IMR-90 (cell line): ENCODE results near the gene C16orf96. TPM values are rescaled to one million over a fixed set of nuclear protein-coding genes. Genes with fewer than 3 reads are reported as not detected.
A peak's percentile ranks its signal among the peaks of the same experiment; 100 is the strongest.

ENCODE experiments used
- ATAC-seq: fragments of 200-7000 bp; cut with Tn5 transposase; 2 replicates; pipeline ENCODE4 v1.9.1; 2020; ENCODE audit warnings: low read depth, mild to moderate bottlenecking, moderate library complexity
- BruUV-seq: library from RNA; stranded (reverse); fragments of 400-500 nt; replicated peaks from 2 replicates; lab custom pipeline; 2021; lab: Mats Ljungman, UMichigan
- CTCF ChIA-PET: fragments of 300-600 bp; formaldehyde crosslinking; extraction: SDS; loops from one replicate; lab custom pipeline; 2021; ENCODE audit warnings: antibody characterized with exemption; lab: Yijun Ruan, JAX
- POLR2A ChIA-PET: fragments of 300-600 bp; sonication (Branson Sonifier 250); formaldehyde crosslinking; loops from one replicate; lab custom pipeline; 2022; ENCODE audit warnings: antibody characterized with exemption; ENCODE audit not compliant: unreplicated experiment; lab: Charles Lee
- DNase-seq: peaks from one replicate; pipeline ENCODE4 v3.0.0; 2013
- H2AFZ ChIP-seq: replicated peaks from 2 replicates; pipeline ENCODE3; 2013; ENCODE audit warnings: low read length, mild to moderate bottlenecking; ENCODE audit not compliant: poor library complexity
- H2AK5ac ChIP-seq: 2 replicates; pipeline ENCODE4 v1.6.1; 2013; ENCODE audit warnings: low read depth, low read length, inconsistent platforms
- H2AK9ac ChIP-seq: replicated peaks from 2 replicates; pipeline ENCODE3; 2013; ENCODE audit warnings: mild to moderate bottlenecking, low read depth, low read length, moderate library complexity; ENCODE audit not compliant: poor library complexity
- H2BK120ac ChIP-seq: 2 replicates; pipeline ENCODE4 v1.6.1; 2013; ENCODE audit warnings: low read depth, low read length, inconsistent platforms
- H2BK15ac ChIP-seq: 3 replicates; pipeline ENCODE4 v1.6.1; 2013; ENCODE audit warnings: low read depth, low read length, inconsistent platforms
- H2BK20ac ChIP-seq: 2 replicates; pipeline ENCODE4 v1.6.1; 2013; ENCODE audit warnings: low read depth, mild to moderate bottlenecking, inconsistent platforms, low read length, moderate library complexity
- H2BK5ac ChIP-seq: 2 replicates; pipeline ENCODE4 v1.6.1; 2013; ENCODE audit warnings: mild to moderate bottlenecking, low read depth, low read length, inconsistent platforms; ENCODE audit not compliant: poor library complexity, severe bottlenecking
- H3K14ac ChIP-seq: replicated peaks from 2 replicates; pipeline ENCODE4 v1.6.1; 2013; ENCODE audit warnings: low read depth, low read length, inconsistent platforms
- H3K18ac ChIP-seq: 2 replicates; pipeline ENCODE4 v1.6.1; 2013; ENCODE audit warnings: low read depth, low read length, control low read depth
- H3K23ac ChIP-seq: 2 replicates; pipeline ENCODE4 v1.6.1; 2013; ENCODE audit warnings: low read depth, low read length, inconsistent platforms
- H3K27ac ChIP-seq: 2 replicates; pipeline ENCODE4 v1.5.1; 2013; ENCODE audit warnings: mild to moderate bottlenecking, control low read depth, low read length; ENCODE audit not compliant: insufficient read depth
- H3K27me3 ChIP-seq: 2 replicates; pipeline ENCODE4 v1.6.1; 2013; ENCODE audit warnings: low read length; ENCODE audit not compliant: control insufficient read depth, insufficient read depth
- H3K36me3 ChIP-seq: 2 replicates; pipeline ENCODE4 v1.6.1; 2013; ENCODE audit warnings: low read length, mixed read lengths; ENCODE audit not compliant: control insufficient read depth, insufficient read depth
- H3K4ac ChIP-seq: 2 replicates; pipeline ENCODE4 v1.6.1; 2013; ENCODE audit warnings: low read depth, low read length, inconsistent platforms
- H3K4me1 ChIP-seq: 2 replicates; pipeline ENCODE4 v1.6.1; 2013; ENCODE audit warnings: low read length, mixed read lengths; ENCODE audit not compliant: control insufficient read depth, insufficient read depth
- H3K4me2 ChIP-seq: 2 replicates; pipeline ENCODE4 v1.6.1; 2013; ENCODE audit warnings: low read depth, mild to moderate bottlenecking, control low read depth, low read length, moderate library complexity
- H3K4me3 ChIP-seq: 2 replicates; pipeline ENCODE4 v1.5.1; 2013; ENCODE audit warnings: low read depth, mild to moderate bottlenecking, control low read depth, low read length, moderate library complexity; ENCODE audit not compliant: insufficient read depth
- H3K56ac ChIP-seq: 2 replicates; pipeline ENCODE4 v1.6.1; 2013; ENCODE audit warnings: low read length, inconsistent platforms; ENCODE audit not compliant: insufficient read depth; ENCODE audit errors: extremely low read depth
- H3K79me1 ChIP-seq, 2 experiments: 2 replicates each; pipeline ENCODE4 v1.6.1; 2013; ENCODE audit warnings: low read length in 2 of 2, inconsistent platforms in 1 of 2, low read depth in 1 of 2
- H3K9ac ChIP-seq: 2 replicates; pipeline ENCODE4 v1.6.1; 2013; ENCODE audit warnings: low read depth, low read length, control low read depth
- H3K9me1 ChIP-seq: 2 replicates; pipeline ENCODE4 v1.6.1; 2013; ENCODE audit warnings: low read length, inconsistent platforms; ENCODE audit not compliant: insufficient read depth
- H3K9me3 ChIP-seq: 2 replicates; pipeline ENCODE4 v1.6.1; 2013; ENCODE audit warnings: low read length; ENCODE audit not compliant: control insufficient read depth, insufficient read depth
- H4K20me1 ChIP-seq: 2 replicates; pipeline ENCODE4 v1.6.1; 2013; ENCODE audit warnings: low read length, inconsistent platforms; ENCODE audit not compliant: insufficient read depth
- H4K5ac ChIP-seq: 2 replicates; pipeline ENCODE4 v1.6.1; 2013; ENCODE audit warnings: mild to moderate bottlenecking, low read depth, low read length, control low read depth
- H4K8ac ChIP-seq, 2 experiments: 2 replicates each; pipeline ENCODE4 v1.6.1; 2013; ENCODE audit warnings: low read depth in 2 of 2, low read length in 2 of 2, control low read depth in 1 of 2, inconsistent platforms in 1 of 2
- H4K91ac ChIP-seq: 2 replicates; pipeline ENCODE4 v1.6.1; 2013; ENCODE audit warnings: low read depth, low read length, inconsistent platforms; ENCODE audit not compliant: insufficient read depth
- CHD1 ChIP-seq: IDR thresholded peaks from 2 replicates; pipeline ENCODE4 v1.6.1; 2012; ENCODE audit warnings: low read depth, low read length, improper control_type of control experiment
- CTCF ChIP-seq: conservative IDR thresholded peaks from 2 replicates; pipeline ENCODE4 v1.5.1; 2012; ENCODE audit warnings: mild to moderate bottlenecking, low read depth, low read length, improper control_type of control experiment
- MXI1 ChIP-seq: IDR thresholded peaks from 2 replicates; pipeline ENCODE4 v1.6.1; 2012; ENCODE audit warnings: low read depth, mild to moderate bottlenecking, low read length, moderate library complexity, borderline replicate concordance
- NFE2L2 ChIP-seq: fragments of 150-350 bp; IDR thresholded peaks from 2 replicates; pipeline ENCODE4 v1.6.1; 2016; ENCODE audit warnings: low read depth, mild to moderate bottlenecking, low read length
- POLR2A ChIP-seq: IDR thresholded peaks from 2 replicates; pipeline ENCODE4 v1.6.1; 2012; ENCODE audit warnings: mild to moderate bottlenecking, low read depth, low read length
- RAD21 ChIP-seq: IDR thresholded peaks from 2 replicates; pipeline ENCODE4 v1.6.1; 2012; ENCODE audit warnings: low read length, improper control_type of control experiment
- SMC3 ChIP-seq: fragments of 150-350 bp; IDR thresholded peaks from 2 replicates; pipeline ENCODE4 v1.6.1; 2016; ENCODE audit warnings: low read depth, mild to moderate bottlenecking, antibody characterized with exemption, low read length, moderate library complexity
- USF2 ChIP-seq: fragments of 150-350 bp; IDR thresholded peaks from 2 replicates; pipeline ENCODE4 v1.6.1; 2017; ENCODE audit warnings: mild to moderate bottlenecking, antibody characterized with exemption, low read length, low read depth
- WGBS, 2 experiments: methylation state at CpG; one replicate each; pipeline versions ENCODE4 v1.1.5 to v1.1.7; 2013; ENCODE audit warnings: missing lambda C conversion rate in 2 of 2; ENCODE audit not compliant: insufficient read length in 1 of 2; ENCODE audit errors: extremely low coverage in 2 of 2; 5-methylcytosine and 5-hydroxymethylcytosine counted together
- dilution Hi-C: fragments of 300-500 bp; cut with HindIII; formaldehyde crosslinking; loops from one replicate; pipeline ENCODE4 v1.14.3; 2018; ENCODE audit warnings: low sequenced_read_pairs; ENCODE audit not compliant: unreplicated experiment
- in situ Hi-C: fragments of 300-500 bp; cut with MboI; formaldehyde crosslinking; loops from 3 replicates; pipeline ENCODE4 v1.14.3; 2019; ENCODE audit warnings: low sequenced_read_pairs, inconsistent platforms, mixed read lengths
- intact Hi-C: fragments of 100-400 bp; cut with micrococcal nuclease; formaldehyde crosslinking; loops from 2 replicates; pipeline ENCODE4 v1.10.0; 2022
- polyA plus RNA-seq, 3 experiments: library from polyadenylated mRNA; depleted of rRNA; stranded (reverse); fragments of >200 nt; gene quantifications; 2 replicates each; pipeline ENCODE4 v1.2.3, GENCODE V29; 2012; ENCODE audit warnings: low replicate concordance in 1 of 3
- total RNA-seq: library from RNA; depleted of rRNA; stranded (reverse); fragments of >200 nt; gene quantifications from 2 replicates; pipeline ENCODE4 v1.2.3, GENCODE V29; 2012

C16orf96 gene
- total and polyA plus RNA-seq, 2 of the 4 experiments (the other 2 are of a cell fraction), result not detected

- dilution Hi-C loops (no loop called here), intact Hi-C loops (loop anchor here (1.0 to 2.0 kb wide), 2 partner anchors 42 to 79 kb away; no protein-coding TSS in a partner anchor), in situ Hi-C loops (loop anchor here (25.0 kb wide), 1 partner anchor 456 kb away; the partner anchor contains the start of gene SEC14L5)
- DNase-seq (peak; percentile 82), ATAC-seq (peak; percentile 95)
- no peak overlapping the region for H3K56ac ChIP-seq
- H3K4me3 ChIP-seq, result no peak overlapping the region
- H3K27me3 ChIP-seq, result no peaks in the 10 kb centered on the region
- no peak overlapping the region for H2BK15ac ChIP-seq
- no peak overlapping the region for H3K9ac ChIP-seq
- no peak overlapping the region for H2BK20ac ChIP-seq
- H2BK120ac ChIP-seq, result no peak overlapping the region
- H3K14ac ChIP-seq, result no peak overlapping the region
- H3K4ac ChIP-seq, result peak overlapping the region; percentile 44
- POLR2A ChIA-PET, result no interaction called here
- no peak overlapping the region for H3K18ac ChIP-seq
- H3K79me1 ChIP-seq, result peaks cover 9 to 66% of the 10 kb centered on the region in 2 experiments
- no peak overlapping the region for H3K4me2 ChIP-seq
- H2BK5ac ChIP-seq, result no peak overlapping the region
- peak overlapping the region; percentile 72 for H2AFZ ChIP-seq
- peak overlapping the region; percentile 80 for H2AK5ac ChIP-seq
- H3K23ac ChIP-seq, result no peak overlapping the region
- CTCF ChIA-PET, result interaction anchor here (0.7 to 2.4 kb wide), 3 partner anchors 42 to 63 kb away, joined by 3 to 7 read pairs (median 4); no protein-coding TSS in a partner anchor
- peaks cover 11% of the 10 kb centered on the region for H4K20me1 ChIP-seq
- peak overlapping the region; percentile 43 for H2AK9ac ChIP-seq
- H3K27ac ChIP-seq, result no peak overlapping the region
- no TSS peak for BruUV-seq
- H3K4me1 ChIP-seq, result peaks cover 8% of the 10 kb centered on the region
- WGBS, 2 experiments, result 13% methylated on average over 2 of the region's 3 CpGs; no CpG with 5 or more reads in 1 of the 2 experiments
- H4K5ac ChIP-seq, result no peak overlapping the region
- no peaks in the 10 kb centered on the region for H3K9me3 ChIP-seq
- H4K91ac ChIP-seq, result no peak overlapping the region
- H3K9me1 ChIP-seq, result peaks cover 12% of the 10 kb centered on the region
- TF ChIP-seq MXI1, result peak; percentile 64; the same call in 1 of the 2 replicates
- TF ChIP-seq RAD21, result peak; percentile 91
- no peak for TF ChIP-seq CHD1
- TF ChIP-seq POLR2A, result no peak
- peak; percentile 84 for TF ChIP-seq CTCF
- TF ChIP-seq SMC3, result peak; percentile 76
- no peak for TF ChIP-seq NFE2L2
- no peak for TF ChIP-seq USF2
- H3K36me3 ChIP-seq, result peaks cover 39% of the 10 kb centered on the region
- H4K8ac ChIP-seq, result peak overlapping the region in 1 of 2 experiments; percentile 71; a peak in 1 of 4 replicates
Measured at GRCh38 chr16:4506450-4506849, 49.7 kb upstream of the C16orf96 start.
